ENCODE results near the gene SPRED1.
"Not testable (repeated sequence)": the region's sequence is repeated elsewhere in the genome, so short reads cannot be mapped to it uniquely, and the experiment has no call there.

SPRED1 gene

DNA sequence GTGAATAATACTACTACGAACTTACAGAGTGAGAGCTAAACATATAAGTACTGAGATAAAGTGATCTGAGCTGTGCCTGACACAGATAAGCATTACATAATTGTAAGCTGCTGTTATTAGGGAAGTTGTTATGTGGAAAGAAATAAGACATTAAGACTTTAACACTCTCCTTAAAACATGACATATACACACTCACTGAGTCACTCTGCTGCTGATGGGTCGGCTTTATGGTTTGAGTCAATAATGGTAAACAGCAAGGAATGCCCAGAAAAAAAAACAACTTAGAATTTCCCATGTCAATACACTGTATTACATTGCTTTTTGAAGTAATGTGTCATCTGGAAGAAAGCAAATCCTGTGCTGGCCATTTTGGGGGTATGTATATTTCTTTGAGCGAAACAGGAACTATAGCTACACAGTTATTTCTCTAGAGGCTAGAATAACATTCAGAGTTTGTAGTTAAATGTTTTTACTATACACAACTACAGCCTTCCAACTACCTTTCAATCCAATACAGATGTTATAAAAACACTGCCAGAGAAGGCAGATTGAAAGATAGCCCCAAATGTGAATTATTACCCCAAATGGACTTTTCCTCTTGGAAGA is 22.8 kb upstream of the SPRED1 start:
- in situ Hi-C loops (cut with HindIII; ENCODE audit: low sequenced_read_pairs): no loop called here

GRCh38 chr15:38231436-38231835 is 21.2 kb upstream of the SPRED1 start:
- in situ Hi-C loops (cut with HindIII; ENCODE audit: low sequenced_read_pairs): no loop called here

DNA sequence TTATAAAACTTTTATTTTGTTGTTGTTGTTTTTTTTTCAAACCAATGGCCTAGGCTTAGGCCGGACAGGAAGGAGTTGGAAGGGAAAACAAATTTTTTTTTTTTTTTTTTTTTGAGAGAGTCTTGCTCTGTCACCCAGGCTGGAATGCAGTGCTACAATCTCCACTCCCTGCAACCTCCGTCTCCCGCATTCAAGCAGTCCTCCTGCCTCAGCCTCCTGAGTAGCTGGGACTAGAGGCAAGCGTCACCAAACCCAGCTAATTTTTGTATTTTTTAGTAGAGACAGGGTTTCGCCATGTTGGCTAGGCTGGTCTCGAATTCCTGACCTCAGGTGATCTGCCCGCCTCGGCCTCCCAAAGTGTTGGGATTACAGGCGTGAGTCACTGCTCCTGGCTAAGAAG is 15.6 kb upstream of the SPRED1 start:
- in situ Hi-C loops (cut with HindIII; ENCODE audit: low sequenced_read_pairs): not testable (repeated sequence)

- in situ Hi-C loops (cut with HindIII; ENCODE audit: low sequenced_read_pairs): no loop called here
Measured at GRCh38 chr15:38238311-38238710, 14.3 kb upstream of the SPRED1 start.

- in situ Hi-C loops (cut with HindIII; ENCODE audit: low sequenced_read_pairs): no loop called here
Measured at GRCh38 chr15:38242055-38242454, 10.6 kb upstream of the SPRED1 start.

DNA sequence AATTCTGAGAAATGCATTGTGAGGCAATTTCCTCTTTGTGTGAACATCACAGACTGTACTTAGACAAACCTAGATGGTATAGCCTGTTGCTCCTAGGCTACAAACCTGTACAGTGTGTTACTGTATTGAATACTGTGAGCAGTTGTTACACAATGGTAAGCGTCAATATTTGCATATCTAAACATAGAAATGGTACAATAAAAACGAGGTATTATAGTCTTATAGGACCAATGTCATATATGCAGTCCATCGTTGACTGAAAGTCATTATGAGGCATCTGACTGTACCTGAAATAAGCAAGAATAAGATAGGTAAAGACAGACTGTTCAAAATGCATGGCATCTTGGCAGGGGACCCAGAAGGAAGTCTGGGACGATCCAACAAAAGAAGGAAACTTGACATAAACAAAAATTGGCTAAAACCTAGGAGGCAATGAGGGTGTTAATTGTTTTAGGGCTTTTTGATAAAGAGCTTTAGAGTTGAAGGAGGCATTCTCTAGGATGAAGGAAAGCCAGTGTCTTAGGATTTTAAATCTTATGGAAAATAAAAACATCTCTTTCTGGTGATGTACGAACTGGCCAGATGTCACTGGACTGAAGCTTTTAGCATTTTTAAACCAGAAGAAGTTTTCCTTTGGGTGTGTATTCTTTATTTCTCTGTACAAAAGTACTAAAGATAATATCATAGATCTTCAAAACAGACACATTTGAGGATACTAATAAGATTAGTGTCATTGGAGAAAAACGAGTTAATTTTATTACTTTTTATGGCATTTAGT is 9.2 kb upstream of the SPRED1 start:
- in situ Hi-C loops (cut with HindIII; ENCODE audit: low sequenced_read_pairs): no loop called here

DNA sequence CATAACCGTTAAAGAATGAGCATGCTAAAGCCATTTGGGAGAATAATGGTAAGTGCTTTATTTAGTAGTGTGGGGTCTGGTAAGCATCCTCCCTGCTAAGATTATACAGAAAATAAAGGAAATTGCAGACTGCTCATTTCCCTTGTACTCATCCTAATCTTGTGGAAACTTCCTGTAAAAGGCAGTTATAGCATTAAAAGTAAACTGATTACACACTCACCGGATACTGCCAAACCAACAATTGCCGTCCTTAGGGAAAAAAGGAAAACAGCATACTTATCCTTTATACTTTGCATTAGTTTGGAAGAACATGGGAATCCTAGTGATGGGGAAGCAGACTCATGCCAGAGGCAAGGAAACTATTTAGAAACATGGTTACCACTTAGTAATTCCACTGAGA is 5.3 kb upstream of the SPRED1 start:
- in situ Hi-C loops (cut with HindIII; ENCODE audit: low sequenced_read_pairs): no loop called here

DNA sequence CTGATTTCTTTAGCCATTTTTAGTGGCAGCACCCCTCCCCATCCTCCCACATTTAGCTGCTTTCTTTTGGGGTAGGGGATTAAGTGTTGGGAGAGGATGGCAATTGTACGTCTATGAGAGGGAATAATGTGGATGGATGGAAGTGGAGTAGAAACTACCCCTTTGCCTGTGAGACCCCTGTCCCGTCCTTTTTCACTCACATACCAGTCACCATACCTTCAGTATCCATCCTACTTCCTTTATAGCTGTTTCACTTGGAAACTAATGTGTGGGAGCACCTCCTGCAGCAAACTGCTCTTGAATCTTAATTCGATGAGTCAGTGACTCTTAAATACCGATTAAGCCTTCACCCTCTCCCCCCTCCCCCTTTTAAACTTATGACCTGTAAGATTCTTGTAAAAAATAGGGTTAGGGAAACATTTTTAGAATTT is 730 bp downstream of the SPRED1 start:
- in situ Hi-C loops (cut with HindIII; ENCODE audit: low sequenced_read_pairs): no loop called here

- in situ Hi-C loops (cut with HindIII; ENCODE audit: low sequenced_read_pairs): no loop called here
Measured at GRCh38 chr15:38254051-38254883, 1.6 kb downstream of the SPRED1 start.

DNA sequence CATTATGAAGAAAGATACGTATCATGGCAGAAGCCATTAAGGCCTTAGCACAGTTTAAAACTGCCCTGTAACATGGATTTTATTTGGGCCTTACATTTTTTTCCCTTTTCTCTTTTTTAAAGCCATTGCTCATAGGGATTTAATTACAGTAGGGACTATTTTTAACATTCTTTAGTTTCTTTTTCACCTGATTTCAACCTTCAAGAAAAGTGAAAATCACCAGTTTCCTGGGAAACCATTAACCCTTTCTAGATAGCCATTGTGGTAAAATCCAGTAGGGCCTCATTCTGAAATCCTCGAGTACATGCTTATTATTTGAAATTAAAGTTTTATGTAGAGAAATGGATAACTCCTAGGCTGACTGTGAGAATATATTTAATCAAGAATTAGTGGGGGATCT is 3.1 kb downstream of the SPRED1 start:
- in situ Hi-C loops (cut with HindIII; ENCODE audit: low sequenced_read_pairs): no loop called here

DNA sequence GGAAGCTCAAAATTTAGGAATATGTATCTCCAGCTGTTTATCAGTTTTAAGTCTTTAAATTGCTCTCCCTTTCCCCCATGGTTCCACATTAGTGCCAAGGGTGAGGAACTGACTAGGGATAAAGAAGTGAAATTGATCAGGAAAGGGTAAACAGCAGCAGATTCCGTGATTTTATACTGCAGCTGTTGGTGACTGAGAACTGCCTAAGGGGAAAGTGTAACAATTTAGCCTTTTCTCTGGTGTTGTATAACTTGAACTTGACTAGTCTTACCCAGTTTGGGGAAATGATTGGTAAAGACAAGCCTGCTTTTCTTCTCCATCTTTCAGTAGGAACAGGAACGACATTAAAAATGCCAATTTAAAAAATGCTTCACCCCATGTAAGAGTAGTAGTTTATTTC is 5.0 kb downstream of the SPRED1 start:
- in situ Hi-C loops (cut with HindIII; ENCODE audit: low sequenced_read_pairs): no loop called here

GRCh38 chr15:38259134-38259533 is 6.5 kb downstream of the SPRED1 start:
- in situ Hi-C loops (cut with HindIII; ENCODE audit: low sequenced_read_pairs): no loop called here

GRCh38 chr15:38260077-38260476 is 7.4 kb downstream of the SPRED1 start:
- in situ Hi-C loops (cut with HindIII; ENCODE audit: low sequenced_read_pairs): no loop called here

GRCh38 chr15:38263251-38263650 is 10.6 kb downstream of the SPRED1 start:
- in situ Hi-C loops (cut with HindIII; ENCODE audit: low sequenced_read_pairs): no loop called here

DNA sequence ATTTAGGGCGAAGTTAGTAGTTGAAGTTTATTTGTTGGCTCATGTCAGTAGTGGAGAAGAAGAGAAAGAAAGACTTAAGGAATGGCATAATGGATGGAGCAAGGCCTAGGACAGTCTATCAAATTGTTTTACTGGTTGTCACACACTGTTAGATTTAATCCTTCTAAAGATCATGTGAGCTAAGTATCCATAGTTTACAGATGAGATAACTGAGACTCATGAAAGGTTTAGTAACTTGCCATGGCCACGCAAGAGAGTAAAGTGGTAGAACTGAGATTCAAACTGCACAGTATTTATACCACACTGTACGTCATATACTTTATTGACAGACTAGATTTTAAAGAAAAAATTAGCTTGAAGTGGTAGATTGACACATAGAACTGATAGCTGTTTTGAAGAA is 11.4 kb downstream of the SPRED1 start:
- in situ Hi-C loops (cut with HindIII; ENCODE audit: low sequenced_read_pairs): no loop called here

DNA sequence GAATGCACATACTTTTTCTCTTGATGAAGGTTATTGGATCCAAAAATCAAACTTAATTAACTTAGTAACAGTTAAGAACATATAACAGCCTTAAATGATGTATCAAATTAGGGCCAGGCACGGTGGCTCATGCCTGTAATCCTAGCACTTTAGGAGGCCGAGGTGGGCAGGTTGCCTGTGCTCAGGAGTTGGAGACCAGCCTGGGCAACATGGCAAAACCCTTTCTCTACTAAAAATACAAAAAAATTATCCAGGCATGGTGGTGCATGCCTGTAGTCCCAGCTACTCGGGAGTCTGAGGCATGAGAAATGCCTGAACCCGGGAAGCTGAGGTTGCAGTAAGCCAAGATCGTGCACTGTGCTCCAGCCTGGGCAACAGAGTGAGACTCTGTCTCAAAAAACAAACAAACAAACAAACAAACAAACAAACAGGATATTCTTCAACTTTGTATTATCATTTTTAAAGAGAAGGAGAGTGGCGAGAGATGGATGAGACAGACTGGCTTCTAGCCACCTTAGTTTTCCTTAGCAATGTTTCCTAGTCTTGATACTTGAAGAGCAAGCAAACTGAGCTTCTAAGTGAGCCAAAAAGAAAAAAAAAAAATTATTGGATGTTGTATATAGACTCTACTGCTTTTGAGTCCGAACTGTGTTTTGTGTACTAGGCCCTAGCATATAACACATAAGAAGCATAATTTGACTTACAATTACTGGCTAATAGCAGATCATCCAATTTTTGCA is 13.8 kb downstream of the SPRED1 start:
- in situ Hi-C loops (cut with HindIII; ENCODE audit: low sequenced_read_pairs): no loop called here

DNA sequence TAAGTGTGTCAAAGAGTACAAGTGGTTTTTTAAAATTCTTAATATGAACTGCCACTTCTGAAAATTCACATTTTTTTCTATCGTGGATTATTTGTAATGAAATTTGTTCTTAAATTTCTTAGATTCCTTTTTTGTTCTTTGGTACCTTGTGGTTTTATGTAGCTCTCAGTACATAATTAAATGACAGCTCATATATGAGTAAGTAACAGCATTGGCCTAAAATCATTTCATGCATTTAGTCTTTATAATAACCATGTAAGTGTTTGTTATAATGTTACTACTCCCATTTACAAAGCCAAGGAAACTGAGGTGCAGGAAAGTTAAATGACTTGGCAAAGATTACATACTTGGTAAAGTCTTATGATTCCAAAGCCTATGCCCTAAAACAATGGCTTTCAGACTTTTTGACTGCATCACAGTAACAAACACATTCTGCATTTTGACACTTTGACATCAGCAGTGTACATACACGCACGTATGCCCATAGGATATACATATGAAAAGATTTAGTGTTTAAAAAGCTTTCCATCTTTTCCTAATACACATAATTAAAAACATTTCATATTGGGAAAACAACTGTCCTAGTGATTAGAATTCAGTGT is 14.9 kb downstream of the SPRED1 start:
- in situ Hi-C loops (cut with HindIII; ENCODE audit: low sequenced_read_pairs): no loop called here

- in situ Hi-C loops (cut with HindIII; ENCODE audit: low sequenced_read_pairs): no loop called here
Measured at GRCh38 chr15:38271144-38271543, 18.5 kb downstream of the SPRED1 start.

DNA sequence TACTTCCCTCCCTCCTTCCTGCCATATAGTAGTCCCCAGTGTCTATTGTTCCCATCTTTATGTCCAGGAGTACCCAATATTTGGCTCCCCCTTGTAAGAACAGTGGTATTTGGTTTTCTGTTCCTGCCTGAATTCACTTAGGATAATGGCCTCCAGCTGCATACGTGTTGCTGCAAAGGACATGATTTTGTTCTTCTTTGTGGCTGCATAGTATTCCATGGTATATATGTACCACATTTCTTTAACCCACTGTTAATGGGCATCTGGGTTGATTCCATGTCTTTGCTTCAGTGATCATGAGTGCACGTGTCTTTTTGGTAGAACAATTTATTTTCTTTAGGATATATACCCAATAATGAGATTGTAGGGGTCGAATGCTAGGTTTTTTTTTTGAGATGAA is 19.3 kb downstream of the SPRED1 start:
- in situ Hi-C loops (cut with HindIII; ENCODE audit: low sequenced_read_pairs): no loop called here

DNA sequence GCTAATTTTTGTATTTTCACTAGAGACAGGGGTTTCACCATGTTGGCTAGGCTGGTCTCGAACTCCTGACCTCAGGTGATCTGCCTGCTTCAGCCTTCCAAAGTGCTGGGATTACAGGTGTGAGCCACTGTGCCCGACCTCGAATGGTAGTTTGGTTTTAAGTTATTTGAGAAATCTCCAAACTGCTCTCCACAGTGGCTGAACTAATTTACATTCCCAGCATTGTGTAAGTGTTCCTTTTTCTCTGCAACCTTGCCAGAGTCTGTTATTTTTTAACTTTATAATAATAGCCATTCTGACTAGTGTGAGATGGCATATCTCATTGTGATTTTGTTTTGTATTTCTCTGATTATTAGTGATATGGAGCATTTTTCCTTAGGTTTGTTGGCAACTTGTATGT is 19.8 kb downstream of the SPRED1 start:
- in situ Hi-C loops (cut with HindIII; ENCODE audit: low sequenced_read_pairs): not testable (repeated sequence)

GRCh38 chr15:38274135-38274534 is 21.5 kb downstream of the SPRED1 start:
- in situ Hi-C loops (cut with HindIII; ENCODE audit: low sequenced_read_pairs): no loop called here
